Endodermal cell (in vitro differentiated cells): ENCODE measurements around the gene CLDN6. TPM values are rescaled to one million over a fixed set of nuclear protein-coding genes. Genes with fewer than 3 reads are reported as not detected.
A peak's percentile ranks its signal among the peaks of the same experiment; 100 is the strongest.

Experiments
- DNase-seq: peaks from one replicate; pipeline ENCODE4 v3.0.0-alpha.2; 2017
- H3K27ac ChIP-seq: 2 replicates; pipeline ENCODE4 v1.5.1; 2013; ENCODE audit warnings: mild to moderate bottlenecking, low read depth, low read length, moderate library complexity
- H3K27me3 ChIP-seq: 2 replicates; pipeline ENCODE4 v1.6.1; 2013; ENCODE audit warnings: mild to moderate bottlenecking, low read length, moderate library complexity; ENCODE audit not compliant: insufficient read depth, control insufficient read depth, poor library complexity, severe bottlenecking
- H3K36me3 ChIP-seq: 2 replicates; pipeline ENCODE4 v1.7.0; 2013; ENCODE audit warnings: mild to moderate bottlenecking, low read length, moderate library complexity; ENCODE audit not compliant: control insufficient read depth, insufficient read depth
- H3K4me1 ChIP-seq: one replicate; pipeline ENCODE4 v1.7.0; 2013; ENCODE audit warnings: low read length; ENCODE audit not compliant: control insufficient read depth, insufficient read depth
- H3K4me3 ChIP-seq: 2 replicates; pipeline ENCODE4 v1.5.1; 2013; ENCODE audit warnings: mild to moderate bottlenecking, low read length, moderate library complexity
- H3K9ac ChIP-seq: 2 replicates; pipeline ENCODE4 v1.6.1; 2013; ENCODE audit warnings: mild to moderate bottlenecking, low read length, moderate library complexity; ENCODE audit not compliant: poor library complexity, severe bottlenecking; ENCODE audit errors: extremely low read depth
- H3K9me3 ChIP-seq: 2 replicates; pipeline ENCODE4 v1.6.1; 2013; ENCODE audit warnings: mild to moderate bottlenecking, low read length, moderate library complexity; ENCODE audit not compliant: control insufficient read depth
- H3K27ac Mint-ChIP-seq: 2 replicates; pipeline ENCODE4 v1.8.0; 2020; ENCODE audit warnings: mixed read lengths
- H3K27me3 Mint-ChIP-seq: 2 replicates; pipeline ENCODE4 v1.8.0; 2021; ENCODE audit warnings: mild to moderate bottlenecking, mixed read lengths; ENCODE audit not compliant: insufficient read depth
- H3K36me3 Mint-ChIP-seq: 2 replicates; pipeline ENCODE4 v1.8.0; 2020; ENCODE audit warnings: low read depth, mixed read lengths
- H3K4me1 Mint-ChIP-seq: 2 replicates; pipeline ENCODE4 v1.8.0; 2020; ENCODE audit warnings: mixed read lengths
- H3K4me3 Mint-ChIP-seq: 2 replicates; pipeline ENCODE4 v1.8.0; 2020; ENCODE audit warnings: mild to moderate bottlenecking, moderate library complexity, mixed read lengths
- H3K9me3 Mint-ChIP-seq: 2 replicates; pipeline ENCODE4 v1.8.0; 2020; ENCODE audit warnings: mild to moderate bottlenecking, mixed read lengths
- WGBS, 2 experiments: methylation state at CpG; one replicate each; pipeline versions ENCODE4 v1.1.5 to v1.1.7; 2013; ENCODE audit warnings: missing lambda C conversion rate in 2 of 2, mixed read lengths in 1 of 2; ENCODE audit not compliant: insufficient coverage in 1 of 2, insufficient read length in 1 of 2; 5-methylcytosine and 5-hydroxymethylcytosine counted together
- total RNA-seq, 2 donors: library from RNA; stranded (reverse); fragmentation: NEBNext Ultra II Directional in 1 of 2; extraction: Animal tissue kit (Norgen Biotek cat#: 25700) in 1 of 2; gene quantifications; 2 replicates in 1 of 2; 3 replicates in 1 of 2; pipeline ENCODE4 v1.2.1, GENCODE V29; 2021
- TF ChIP-seq, protein P1 (sequence below): fragments of 200-600 bp; sonication (generic); conservative IDR thresholded peaks from 2 replicates; pipeline ENCODE4 v1.5.0; 2021; ENCODE audit warnings: antibody characterized with exemption, mild to moderate bottlenecking

Gene CLDN6
- total RNA-seq, 2 donors from 2014 or later: 404 to 572 TPM

DNA sequence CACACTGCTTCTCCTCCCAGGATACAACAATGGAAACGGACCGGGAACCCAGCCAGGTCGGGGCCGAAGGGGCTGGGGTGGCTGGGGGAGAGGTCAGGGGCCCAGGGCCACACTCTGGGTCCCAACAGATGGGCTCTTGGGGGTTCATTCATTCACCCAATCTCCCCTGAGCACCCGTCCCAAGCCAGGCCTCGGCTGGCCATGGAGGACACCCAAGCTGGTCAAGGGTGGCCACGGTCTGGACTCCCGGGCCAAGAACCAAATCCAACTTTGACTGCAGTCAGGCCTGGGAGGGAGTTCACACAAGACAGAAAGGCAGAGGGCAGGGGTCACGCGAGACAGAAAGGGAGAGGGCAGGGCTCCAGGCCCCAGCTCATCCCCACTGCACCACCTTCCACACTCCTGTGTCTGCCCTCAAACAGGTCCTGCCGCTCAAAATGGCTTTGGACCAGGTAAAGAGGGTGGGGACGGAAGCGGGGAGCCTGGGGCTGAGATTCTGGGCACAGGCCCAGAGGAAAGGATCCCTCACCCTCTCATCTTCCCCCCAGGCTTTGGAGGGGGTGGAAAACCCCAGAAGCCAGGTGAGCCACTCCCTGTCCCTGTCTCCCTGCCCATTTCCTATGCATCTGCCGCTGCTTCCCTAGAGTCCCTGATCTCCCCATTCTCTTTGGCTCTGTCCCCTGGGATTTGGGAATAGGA lies 25.5 kb downstream of the CLDN6 start:
- Histone ChIP-seq H3K4me1 (no peaks in the 10 kb centered on the region), H3K27me3 (no peaks in the 10 kb centered on the region), H3K4me3 (no peak overlapping the region), H3K27ac (no peak overlapping the region), H3K36me3 (no peaks in the 10 kb centered on the region), H3K9me3 (no peaks in the 10 kb centered on the region), H3K9ac (no peak overlapping the region)
- H3K27me3 Mint-ChIP-seq: no peaks in the 10 kb centered on the region
- H3K36me3 Mint-ChIP-seq: no peaks in the 10 kb centered on the region
- no peaks in the 10 kb centered on the region for H3K9me3 Mint-ChIP-seq
- peaks cover 7% of the 10 kb centered on the region for H3K4me1 Mint-ChIP-seq
- no peak overlapping the region for H3K4me3 Mint-ChIP-seq
- WGBS, 2 experiments: 86 to 93% methylated on average over 4 to 14 of the region's 14 CpGs
- no peak for DNase-seq
- no peak overlapping the region for H3K27ac Mint-ChIP-seq
- TF ChIP-seq, protein P1, sequence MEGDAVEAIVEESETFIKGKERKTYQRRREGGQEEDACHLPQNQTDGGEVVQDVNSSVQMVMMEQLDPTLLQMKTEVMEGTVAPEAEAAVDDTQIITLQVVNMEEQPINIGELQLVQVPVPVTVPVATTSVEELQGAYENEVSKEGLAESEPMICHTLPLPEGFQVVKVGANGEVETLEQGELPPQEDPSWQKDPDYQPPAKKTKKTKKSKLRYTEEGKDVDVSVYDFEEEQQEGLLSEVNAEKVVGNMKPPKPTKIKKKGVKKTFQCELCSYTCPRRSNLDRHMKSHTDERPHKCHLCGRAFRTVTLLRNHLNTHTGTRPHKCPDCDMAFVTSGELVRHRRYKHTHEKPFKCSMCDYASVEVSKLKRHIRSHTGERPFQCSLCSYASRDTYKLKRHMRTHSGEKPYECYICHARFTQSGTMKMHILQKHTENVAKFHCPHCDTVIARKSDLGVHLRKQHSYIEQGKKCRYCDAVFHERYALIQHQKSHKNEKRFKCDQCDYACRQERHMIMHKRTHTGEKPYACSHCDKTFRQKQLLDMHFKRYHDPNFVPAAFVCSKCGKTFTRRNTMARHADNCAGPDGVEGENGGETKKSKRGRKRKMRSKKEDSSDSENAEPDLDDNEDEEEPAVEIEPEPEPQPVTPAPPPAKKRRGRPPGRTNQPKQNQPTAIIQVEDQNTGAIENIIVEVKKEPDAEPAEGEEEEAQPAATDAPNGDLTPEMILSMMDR: no peak

DNA sequence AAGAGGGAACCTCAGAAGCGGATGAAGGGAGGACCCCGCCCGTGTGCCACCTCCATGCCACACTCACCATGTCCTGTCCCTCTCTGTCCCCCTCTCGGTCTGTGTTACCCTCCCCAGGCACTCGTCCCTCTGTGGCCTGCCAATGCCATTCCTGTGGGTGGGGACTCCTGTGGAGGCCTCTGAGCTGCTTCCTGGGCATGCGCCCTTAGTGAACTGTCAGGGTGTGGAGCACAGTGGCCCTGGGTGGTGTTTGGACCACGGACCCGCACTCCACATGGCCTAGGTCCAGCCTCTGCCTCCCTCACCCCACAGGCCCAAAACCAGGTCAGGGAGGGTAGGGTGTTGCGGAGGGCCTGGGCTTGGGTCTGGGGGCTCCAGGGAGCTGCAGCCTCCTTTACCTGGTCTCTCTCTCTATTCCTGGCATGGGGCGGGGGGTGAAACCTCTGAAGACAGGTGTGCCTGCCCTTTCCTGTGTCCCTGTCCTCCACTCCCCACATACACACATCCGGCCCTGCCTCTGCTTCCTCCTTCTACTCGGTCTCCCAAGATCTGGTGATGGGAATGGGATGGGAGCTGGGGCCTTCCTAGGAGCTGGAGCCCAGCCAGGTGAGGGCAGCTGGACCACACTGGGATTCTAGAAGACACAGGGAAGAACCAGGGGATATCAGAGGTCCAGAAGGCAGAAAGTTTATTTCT lies 26.3 kb downstream of the CLDN6 start:
- Histone ChIP-seq H3K9me3 (no peaks in the 10 kb centered on the region), H3K27ac (no peak overlapping the region), H3K27me3 (no peaks in the 10 kb centered on the region), H3K36me3 (no peaks in the 10 kb centered on the region), H3K4me3 (no peak overlapping the region), H3K4me1 (no peaks in the 10 kb centered on the region), H3K9ac (no peak overlapping the region)
- H3K27me3 Mint-ChIP-seq: no peaks in the 10 kb centered on the region
- no peaks in the 10 kb centered on the region for H3K9me3 Mint-ChIP-seq
- peaks cover 7% of the 10 kb centered on the region for H3K4me1 Mint-ChIP-seq
- no peak overlapping the region for H3K27ac Mint-ChIP-seq
- H3K4me3 Mint-ChIP-seq: no peak overlapping the region
- TF ChIP-seq, protein P1: no peak
- DNase-seq: no peak
- no peaks in the 10 kb centered on the region for H3K36me3 Mint-ChIP-seq
- 90 to 94% methylated on average over 3 to 12 of the region's 12 CpGs for WGBS, 2 experiments

DNA sequence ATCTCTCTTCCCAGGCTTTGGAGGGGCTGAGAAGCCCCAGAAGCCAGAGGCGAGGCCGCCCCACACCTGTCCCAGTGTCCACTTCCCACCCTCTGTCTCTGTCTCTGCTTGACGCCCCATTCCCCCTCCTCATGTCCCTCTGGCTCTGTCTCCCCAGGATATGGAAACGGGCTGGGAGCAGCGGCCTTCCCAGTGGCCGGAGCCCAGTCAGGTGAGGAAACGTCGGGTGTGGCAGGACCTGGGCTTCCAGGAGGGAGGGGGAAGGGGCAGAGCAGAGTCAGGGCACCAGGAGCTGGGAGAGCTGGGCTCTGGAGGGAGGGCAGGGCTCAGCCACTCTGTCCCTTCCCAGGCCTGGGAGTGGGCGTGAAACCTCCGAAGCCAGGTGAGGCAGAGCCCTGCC lies 27.1 kb downstream of the CLDN6 start:
- TF ChIP-seq, protein P1: no peak
- Histone ChIP-seq H3K4me3 (no peak overlapping the region), H3K9me3 (no peaks in the 10 kb centered on the region), H3K9ac (no peak overlapping the region), H3K4me1 (no peaks in the 10 kb centered on the region), H3K27me3 (no peaks in the 10 kb centered on the region), H3K27ac (no peak overlapping the region), H3K36me3 (no peaks in the 10 kb centered on the region)
- peak; percentile 75 for DNase-seq
- WGBS, 2 experiments: 80 to 83% methylated on average over 2 to 10 of the region's 10 CpGs
- Mint-ChIP-seq H3K4me3 (no peak overlapping the region), H3K9me3 (no peaks in the 10 kb centered on the region), H3K4me1 (peaks cover 7% of the 10 kb centered on the region), H3K27me3 (no peaks in the 10 kb centered on the region), H3K36me3 (no peaks in the 10 kb centered on the region), H3K27ac (no peak overlapping the region)
